GM13977 (cell line): ENCODE measurements around the gene MLANA.

Experiments used
- DNase-seq: peaks from one replicate; pipeline ENCODE4 v3.0.0; 2012; ENCODE audit warnings: low spot score
- CTCF ChIP-seq: IDR thresholded peaks from 2 replicates; pipeline ENCODE4 v1.5.1; 2012; ENCODE audit warnings: mild to moderate bottlenecking, control low read depth; ENCODE audit not compliant: insufficient read depth; ENCODE audit errors: extremely low read depth, missing control alignments
- in situ Hi-C: fragments of 300-500 bp; cut with MboI; formaldehyde crosslinking; loops from one replicate; pipeline ENCODE4 v1.12.0; 2022; ENCODE audit warnings: low sequenced_read_pairs, low pct_unique_long_range_greater_than_20kb, mixed read lengths, inconsistent platforms; ENCODE audit not compliant: unreplicated experiment

MLANA gene

GRCh38 chr9:5886114-5886939 lies 4.4 kb upstream of the MLANA start:
- peak; percentile 98 for TF ChIP-seq CTCF
- peak; percentile 82 for DNase-seq
- in situ Hi-C loops: loop anchor here (10.0 to 25.0 kb wide), 2 partner anchors 168 to 426 kb away; no protein-coding TSS in a partner anchor

- DNase-seq: no peak
- in situ Hi-C loops: loop anchor here (25.0 kb wide), 1 partner anchor 420 kb away; no protein-coding TSS in a partner anchor
- no peak for TF ChIP-seq CTCF
Observed at GRCh38 chr9:5892456-5893133, 1.9 kb downstream of the MLANA start.

GRCh38 chr9:5893134-5893505 lies 2.4 kb downstream of the MLANA start:
- DNase-seq: no peak
- in situ Hi-C loops: loop anchor here (25.0 kb wide), 1 partner anchor 419 kb away; no protein-coding TSS in a partner anchor
- TF ChIP-seq CTCF: no peak

- no peak for DNase-seq
- TF ChIP-seq CTCF: no peak
- in situ Hi-C loops: loop anchor here (25.0 kb wide), 1 partner anchor 419 kb away; no protein-coding TSS in a partner anchor
Observed at GRCh38 chr9:5893591-5894236, 3.0 kb downstream of the MLANA start.

- in situ Hi-C loops: loop anchor here (25.0 kb wide), 1 partner anchor 418 kb away; no protein-coding TSS in a partner anchor
- no peak for DNase-seq
- TF ChIP-seq CTCF: no peak
Observed at GRCh38 chr9:5894237-5894959, 3.7 kb downstream of the MLANA start.

- in situ Hi-C loops: loop anchor here (25.0 kb wide), 1 partner anchor 417 kb away; no protein-coding TSS in a partner anchor
- DNase-seq: no peak
- TF ChIP-seq CTCF: no peak
Observed at GRCh38 chr9:5895782-5896181, 5.1 kb downstream of the MLANA start.
